DMS153 treated with DMSO at 0.1 percent for 48 hours (cell line): ENCODE measurements around the gene KCNJ4.
"Not testable (repeated sequence)": the region's sequence is repeated elsewhere in the genome, so short reads cannot be mapped to it uniquely, and the experiment has no call there.

Experiments
- DNase-seq: peaks from one replicate; lab custom pipeline; 2025; ENCODE audit not compliant: unreplicated experiment; lab: John Stamatoyannopoulos, UW

The KCNJ4 gene

GRCh38 chr22:38414009-38414395 is 41.0 kb downstream of the KCNJ4 start:
- no peak for DNase-seq

GRCh38 chr22:38413085-38414008 is 41.7 kb downstream of the KCNJ4 start:
- DNase-seq: peak; percentile 15

GRCh38 chr22:38412435-38413084 is 42.4 kb downstream of the KCNJ4 start:
- DNase-seq: no peak

GRCh38 chr22:38411016-38411415 is 44.0 kb downstream of the KCNJ4 start:
- DNase-seq: no peak

GRCh38 chr22:38409916-38410315 is 45.1 kb downstream of the KCNJ4 start:
- not testable (repeated sequence) for DNase-seq

- DNase-seq: no peak
Measured at GRCh38 chr22:38406617-38407016, 48.4 kb downstream of the KCNJ4 start.

GRCh38 chr22:38404419-38404818 is 50.6 kb downstream of the KCNJ4 start:
- DNase-seq: no peak

GRCh38 chr22:38403812-38404211 is 51.2 kb downstream of the KCNJ4 start:
- no peak for DNase-seq

GRCh38 chr22:38402204-38402603 is 52.8 kb downstream of the KCNJ4 start:
- no peak for DNase-seq

- no peak for DNase-seq
Measured at GRCh38 chr22:38401336-38402084, 53.5 kb downstream of the KCNJ4 start.

- not testable (repeated sequence) for DNase-seq
Measured at GRCh38 chr22:38400256-38400655, 54.7 kb downstream of the KCNJ4 start.

- peak; percentile 35 for DNase-seq
Measured at GRCh38 chr22:38398609-38399461, 56.2 kb downstream of the KCNJ4 start.

- DNase-seq: peak; percentile 25
Measured at GRCh38 chr22:38398181-38398608, 56.8 kb downstream of the KCNJ4 start.

GRCh38 chr22:38397189-38398085 is 57.6 kb downstream of the KCNJ4 start:
- DNase-seq: no peak

GRCh38 chr22:38396440-38397069 is 58.4 kb downstream of the KCNJ4 start:
- DNase-seq: not testable (repeated sequence)

GRCh38 chr22:38395944-38396343 is 59.1 kb downstream of the KCNJ4 start:
- DNase-seq: not testable (repeated sequence)

- DNase-seq: not testable (repeated sequence)
Measured at GRCh38 chr22:38394929-38395624, 59.9 kb downstream of the KCNJ4 start.

GRCh38 chr22:38389428-38389818 is 65.6 kb downstream of the KCNJ4 start:
- DNase-seq: not testable (repeated sequence)
